T-helper 22 cell (primary cell): ENCODE results near the gene FARS2.

Experiments
- DNase-seq: peaks from one replicate; pipeline ENCODE4 v3.0.0-alpha.2; 2020; ENCODE audit warnings: low read depth

FARS2 gene

GRCh38 chr6:5729080-5729434, 467.7 kb downstream of the FARS2 start:
- no peak for DNase-seq

- no peak for DNase-seq
Observed at GRCh38 chr6:5729813-5730517, 468.7 kb downstream of the FARS2 start.

- DNase-seq: no peak
Observed at GRCh38 chr6:5730585-5731263, 469.4 kb downstream of the FARS2 start.

- DNase-seq: no peak
Observed at GRCh38 chr6:5731435-5731834, 470.1 kb downstream of the FARS2 start.

GRCh38 chr6:5732496-5732895, 471.2 kb downstream of the FARS2 start:
- DNase-seq: no peak

- DNase-seq: no peak
Observed at GRCh38 chr6:5736016-5736738, 474.9 kb downstream of the FARS2 start.

- no peak for DNase-seq
Observed at GRCh38 chr6:5737460-5737859, 476.1 kb downstream of the FARS2 start.

GRCh38 chr6:5738211-5738610, 476.9 kb downstream of the FARS2 start:
- no peak for DNase-seq

- no peak for DNase-seq
Observed at GRCh38 chr6:5744497-5744896, 483.2 kb downstream of the FARS2 start.

- DNase-seq: no peak
Observed at GRCh38 chr6:5745081-5745480, 483.8 kb downstream of the FARS2 start.

GRCh38 chr6:5746053-5746758, 484.9 kb downstream of the FARS2 start:
- DNase-seq: no peak

- DNase-seq: no peak
Observed at GRCh38 chr6:5746759-5747130, 485.4 kb downstream of the FARS2 start.

- DNase-seq: no peak
Observed at GRCh38 chr6:5747379-5747778, 486.1 kb downstream of the FARS2 start.

GRCh38 chr6:5749016-5749650, 487.8 kb downstream of the FARS2 start:
- no peak for DNase-seq

- no peak for DNase-seq
Observed at GRCh38 chr6:5749651-5750215, 488.4 kb downstream of the FARS2 start.

GRCh38 chr6:5751525-5752390, 490.4 kb downstream of the FARS2 start:
- DNase-seq: no peak

GRCh38 chr6:5752391-5752680, 491.0 kb downstream of the FARS2 start:
- no peak for DNase-seq

- no peak for DNase-seq
Observed at GRCh38 chr6:5753209-5753608, 491.9 kb downstream of the FARS2 start.

GRCh38 chr6:5754904-5755303, 493.6 kb downstream of the FARS2 start:
- DNase-seq: no peak

- DNase-seq: no peak
Observed at GRCh38 chr6:5759571-5759970, 498.3 kb downstream of the FARS2 start.

- DNase-seq: no peak
Observed at GRCh38 chr6:5761370-5761769, 500.1 kb downstream of the FARS2 start.
